SK-MEL-5 (cell line): ENCODE data around the gene ST7L. TPM values are rescaled to one million over a fixed set of nuclear protein-coding genes. Genes with fewer than 3 reads are reported as not detected.

Experiments used
- DNase-seq: peaks from one replicate; pipeline ENCODE4 v3.0.0-alpha.2; 2016; ENCODE audit warnings: low read depth, low spot score
- in situ Hi-C: cut with HindIII; loops from 2 replicates; pipeline ENCODE4 v1.10.0; 2016; ENCODE audit warnings: low sequenced_read_pairs, high pct_unique_total_duplicates, low pct_unique_long_range_greater_than_20kb
- total RNA-seq: library from RNA; depleted of rRNA; stranded (reverse); fragments of >200 nt; shearing (Covaris generic); gene quantifications from 2 replicates; pipeline ENCODE4 v1.2.3, GENCODE V29; 2014

The ST7L gene
- total RNA-seq, 1 experiment from 2014 or later: 23.8 TPM

DNA sequence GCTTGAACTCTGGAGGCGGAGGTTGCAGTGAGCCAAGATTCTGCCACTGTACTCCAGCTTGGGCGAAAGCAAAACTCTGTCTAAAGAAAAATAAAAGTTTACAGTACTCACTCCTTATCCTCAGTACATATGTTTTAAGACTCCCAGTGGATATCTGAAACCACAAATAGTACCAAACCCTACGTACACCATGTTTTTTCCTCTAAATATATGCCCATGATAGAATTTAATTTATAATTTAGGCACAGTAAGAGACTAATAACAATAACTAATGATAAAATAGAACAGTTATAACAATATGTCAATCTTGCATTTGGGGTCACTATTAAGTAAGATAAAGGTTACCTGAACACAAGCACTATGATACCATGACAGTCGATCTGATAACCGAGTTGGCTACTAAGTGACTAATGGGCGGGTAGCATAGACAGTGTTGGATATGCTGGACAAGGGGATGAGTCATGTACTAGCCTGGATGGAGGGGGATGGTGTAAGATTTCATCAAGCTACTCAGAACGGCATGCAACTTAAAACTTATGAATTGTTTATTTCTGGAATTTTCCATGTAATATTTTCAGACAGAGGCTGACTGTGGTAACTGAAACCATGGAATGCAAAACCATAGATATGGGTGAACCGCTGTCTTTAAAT lies 43.7 kb downstream of the ST7L start:
- in situ Hi-C loops: no loop called here
- DNase-seq: no peak

- DNase-seq: no peak
- in situ Hi-C loops: no loop called here
Observed at GRCh38 chr1:112565800-112566199, 53.1 kb downstream of the ST7L start.

GRCh38 chr1:112564081-112564480 lies 54.9 kb downstream of the ST7L start:
- in situ Hi-C loops: no loop called here
- no peak for DNase-seq

DNA sequence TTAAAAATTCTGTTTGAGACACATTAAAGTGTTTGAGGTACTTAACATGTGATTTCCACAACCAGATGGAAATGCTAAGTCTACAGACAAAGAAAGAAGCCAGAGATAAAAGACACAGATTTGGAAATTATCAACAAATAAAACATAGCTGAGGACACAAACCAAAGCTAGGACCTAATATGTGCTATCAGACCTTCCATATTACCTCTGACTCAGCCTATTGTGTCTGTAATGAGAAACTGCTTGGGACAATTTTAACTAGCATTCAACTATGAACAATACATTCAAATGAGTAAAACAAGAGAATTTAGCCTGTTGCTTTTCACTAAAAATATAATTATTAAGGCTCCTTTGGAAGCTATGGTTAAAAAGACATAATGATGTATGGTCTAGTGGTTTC lies 55.6 kb downstream of the ST7L start:
- in situ Hi-C loops: no loop called here
- no peak for DNase-seq

GRCh38 chr1:112558634-112559033 lies 60.3 kb downstream of the ST7L start:
- in situ Hi-C loops: no loop called here
- DNase-seq: no peak

GRCh38 chr1:112557385-112557784 lies 61.6 kb downstream of the ST7L start:
- in situ Hi-C loops: no loop called here
- peak; percentile 14 for DNase-seq

- no peak for DNase-seq
- in situ Hi-C loops: no loop called here
Observed at GRCh38 chr1:112554411-112554810, 64.5 kb downstream of the ST7L start.

DNA sequence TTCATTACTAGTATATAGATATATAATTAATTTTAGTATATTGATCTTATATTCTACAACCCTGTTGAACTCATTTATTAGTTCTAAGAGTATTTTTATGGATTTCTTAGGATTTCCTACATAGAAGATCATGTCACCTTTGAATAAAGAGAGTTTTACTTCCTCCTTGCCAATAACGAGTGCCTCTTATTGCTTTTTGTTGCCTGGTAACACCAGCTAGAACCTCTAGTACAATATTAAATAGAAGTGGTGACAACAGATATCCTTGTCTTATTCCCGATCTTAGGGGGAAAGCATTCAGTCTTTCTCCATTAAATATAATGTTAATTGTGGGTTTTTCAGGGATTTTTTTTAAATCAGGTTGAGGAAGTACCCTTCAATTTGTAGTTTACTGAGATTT lies 69.4 kb downstream of the ST7L start:
- in situ Hi-C loops: no loop called here
- no peak for DNase-seq

DNA sequence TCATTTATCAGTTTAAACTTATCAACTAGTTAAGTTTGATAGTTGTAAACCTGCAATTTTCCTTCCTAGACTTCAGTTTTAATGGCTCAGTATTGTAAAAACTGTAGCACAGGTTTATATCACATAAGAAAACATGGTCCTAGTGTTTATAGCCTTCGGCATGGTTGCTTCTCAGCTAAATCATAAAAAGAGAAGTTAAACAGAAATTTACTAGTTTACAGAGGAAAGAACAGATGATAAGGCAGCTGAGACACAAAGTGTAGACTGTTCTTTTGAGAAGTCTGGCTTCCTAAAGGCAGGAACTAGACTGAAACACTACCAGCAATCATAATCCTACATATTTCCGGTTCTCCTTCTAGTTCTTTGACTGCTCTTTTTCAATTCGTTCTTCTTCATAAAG lies 70.4 kb downstream of the ST7L start:
- in situ Hi-C loops: no loop called here
- no peak for DNase-seq

DNA sequence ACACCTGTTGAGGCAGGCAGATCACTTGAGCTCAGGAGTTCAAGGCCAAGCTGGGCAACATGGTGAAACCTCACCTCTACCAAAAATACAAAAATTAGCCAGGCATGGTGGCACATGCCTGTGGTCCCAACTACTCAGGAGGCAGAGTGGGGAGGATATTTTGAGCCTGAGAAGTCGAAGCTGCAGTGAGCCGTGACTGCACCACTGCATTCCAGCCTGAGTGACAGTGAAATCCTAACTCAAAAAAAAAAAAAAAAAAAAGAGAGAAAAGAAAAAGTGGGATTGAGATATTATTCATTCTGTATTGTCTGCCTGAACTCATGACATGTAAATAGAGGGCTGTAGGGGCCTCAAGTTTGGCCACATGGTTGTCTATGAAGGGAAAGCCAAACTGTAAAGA lies 72.9 kb downstream of the ST7L start:
- no peak for DNase-seq
- in situ Hi-C loops: no loop called here

DNA sequence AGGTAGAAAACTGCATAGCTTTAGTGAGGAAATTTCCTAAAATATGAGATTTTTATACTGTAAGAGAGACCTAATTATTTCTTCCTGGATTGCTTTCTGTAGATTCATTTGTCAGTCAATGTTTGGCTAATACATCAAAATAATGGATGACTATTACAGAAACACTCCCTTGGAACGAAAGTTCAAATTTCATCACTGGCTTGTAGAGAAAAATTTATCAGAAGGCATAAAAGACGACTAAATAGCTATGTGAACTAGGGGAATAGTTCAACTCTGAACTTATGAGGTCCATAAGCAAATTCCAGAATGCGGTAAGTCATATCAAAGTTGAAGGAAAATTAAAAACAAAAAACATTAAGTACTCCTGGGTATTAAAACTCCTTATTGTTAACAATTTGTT lies 74.2 kb downstream of the ST7L start:
- in situ Hi-C loops: no loop called here
- DNase-seq: no peak

DNA sequence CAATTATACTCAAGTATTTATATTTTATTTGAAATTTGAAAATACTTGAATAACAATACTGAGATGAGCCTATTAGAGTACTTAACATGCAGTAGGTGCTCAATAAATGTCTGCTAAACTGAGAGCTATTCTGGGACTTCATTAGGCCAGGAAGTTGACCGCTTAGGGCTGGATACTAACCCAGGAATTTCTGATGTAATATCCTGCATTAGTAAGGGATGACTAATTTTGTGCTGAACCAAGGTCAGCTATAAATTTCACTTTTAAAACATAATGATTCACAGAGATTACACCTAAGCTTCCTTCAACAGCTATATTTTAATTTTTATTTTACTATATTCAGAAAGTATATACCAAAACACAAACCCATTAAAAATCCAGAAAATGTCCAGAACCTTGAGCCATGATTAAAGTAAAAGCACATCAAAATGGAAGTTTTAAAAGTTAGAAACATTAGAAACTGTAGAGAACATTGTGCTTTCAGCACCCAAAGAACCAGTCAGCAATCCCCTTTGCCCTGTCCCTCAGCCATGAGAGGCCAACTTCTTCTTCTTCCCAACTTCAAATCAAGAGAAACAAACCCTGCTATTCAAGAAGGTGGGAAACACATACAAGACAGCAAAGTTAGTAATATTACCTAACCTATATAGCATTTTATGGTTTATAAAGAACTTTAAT lies 74.8 kb downstream of the ST7L start:
- in situ Hi-C loops: no loop called here
- DNase-seq: peak; percentile 9

DNA sequence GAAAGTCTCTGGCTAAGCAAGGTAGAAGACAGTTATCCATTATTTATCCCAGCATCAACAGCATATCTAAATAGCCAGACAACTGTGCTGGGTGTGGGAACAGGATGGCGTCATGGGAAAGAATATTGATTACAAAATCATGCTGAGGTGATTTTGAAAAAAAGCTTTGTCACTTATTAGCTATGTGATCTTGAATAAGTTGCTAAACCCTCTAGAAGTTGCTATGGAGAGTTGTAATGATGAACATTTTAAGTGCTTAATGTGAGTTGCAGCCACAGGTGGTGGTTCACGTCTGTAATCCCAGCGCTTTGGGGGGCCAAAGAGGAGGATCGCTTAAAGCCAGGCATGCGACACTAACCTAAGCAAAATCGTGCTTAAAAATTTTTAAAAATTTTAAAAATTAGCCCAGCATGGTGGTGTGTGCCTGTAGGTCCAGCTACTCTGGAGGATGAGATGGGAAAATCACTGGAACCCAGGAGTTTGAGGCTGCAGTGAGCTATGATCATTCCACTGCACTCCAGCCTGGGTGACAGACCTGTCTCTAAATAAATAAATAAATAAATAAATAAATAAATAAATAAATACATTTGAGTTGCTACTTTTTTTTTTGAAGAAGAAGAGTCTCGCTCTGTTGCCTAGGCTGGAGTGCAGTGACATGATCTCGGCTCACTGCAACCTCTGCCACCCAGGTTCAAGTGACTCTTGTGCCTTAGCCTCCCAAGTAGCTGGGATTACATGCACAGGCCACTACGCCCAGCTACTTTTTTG lies 76.6 kb downstream of the ST7L start:
- in situ Hi-C loops: no loop called here
- no peak for DNase-seq

DNA sequence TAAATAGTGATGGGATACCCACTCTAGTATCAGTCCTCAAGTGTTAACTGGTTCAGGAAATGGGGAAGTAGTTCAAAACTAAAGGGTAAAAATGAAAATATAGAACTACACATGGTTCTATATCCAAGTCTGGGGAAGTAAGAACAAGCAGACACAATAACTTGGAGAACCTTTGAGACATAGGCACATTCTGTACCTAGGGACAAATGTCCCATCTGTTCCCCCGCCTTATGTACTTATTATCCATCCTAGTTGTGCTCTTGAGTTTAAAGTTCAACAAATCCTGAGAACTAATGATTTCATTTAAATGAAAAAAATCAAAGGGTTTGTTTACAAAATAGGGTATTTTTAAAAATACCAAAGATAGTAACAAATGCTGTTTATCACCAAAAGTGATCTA lies 77.6 kb downstream of the ST7L start:
- in situ Hi-C loops: no loop called here
- no peak for DNase-seq

DNA sequence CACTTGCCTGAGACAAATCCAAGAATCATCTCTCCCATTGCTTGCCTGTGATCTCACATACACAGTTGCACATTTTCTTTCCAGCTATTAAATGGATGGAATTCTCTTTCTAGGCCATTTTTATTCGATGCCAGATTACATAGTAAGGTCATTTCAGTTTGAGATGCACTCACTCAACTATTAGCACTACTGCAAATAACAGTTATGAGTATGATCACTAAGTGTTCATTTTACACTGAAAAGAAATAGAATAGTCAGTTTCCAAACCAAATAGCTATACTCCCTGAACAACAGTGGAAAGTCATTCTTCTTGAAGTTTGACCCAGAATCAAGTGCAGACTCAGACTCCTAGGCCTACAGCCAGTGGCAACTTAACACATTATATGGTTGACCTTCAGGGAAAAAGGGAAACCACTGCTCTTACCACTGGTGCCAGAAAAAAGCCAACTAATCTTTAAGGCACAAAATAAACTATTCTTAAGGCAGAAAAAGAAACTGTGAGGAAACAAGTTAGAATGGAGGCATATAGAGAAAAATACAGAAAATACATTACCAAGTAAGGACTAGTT lies 78.6 kb downstream of the ST7L start:
- no peak for DNase-seq
- in situ Hi-C loops: no loop called here

DNA sequence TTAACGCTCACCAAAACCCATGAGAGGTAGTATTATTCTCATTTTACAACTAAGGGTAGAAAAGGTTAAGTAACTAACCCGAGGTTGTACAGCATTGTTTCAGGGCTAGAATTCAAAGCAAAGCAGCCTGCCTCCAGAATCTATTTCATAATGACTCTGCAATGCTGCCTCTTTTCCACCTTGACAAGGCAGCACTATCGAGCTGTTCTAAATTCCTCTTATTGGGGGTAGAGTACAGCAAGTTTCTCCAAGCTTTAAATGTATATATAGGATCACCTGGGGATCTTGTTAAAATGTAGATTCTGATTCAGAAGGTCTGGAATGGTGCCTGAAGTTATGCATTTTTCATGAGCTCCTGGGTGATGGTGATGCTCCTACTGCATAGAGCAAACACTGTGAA lies 80.1 kb downstream of the ST7L start:
- in situ Hi-C loops: no loop called here
- DNase-seq: no peak

GRCh38 chr1:112537456-112537855 lies 81.5 kb downstream of the ST7L start:
- in situ Hi-C loops: no loop called here
- DNase-seq: no peak

GRCh38 chr1:112536561-112536960 lies 82.4 kb downstream of the ST7L start:
- no peak for DNase-seq
- in situ Hi-C loops: no loop called here

DNA sequence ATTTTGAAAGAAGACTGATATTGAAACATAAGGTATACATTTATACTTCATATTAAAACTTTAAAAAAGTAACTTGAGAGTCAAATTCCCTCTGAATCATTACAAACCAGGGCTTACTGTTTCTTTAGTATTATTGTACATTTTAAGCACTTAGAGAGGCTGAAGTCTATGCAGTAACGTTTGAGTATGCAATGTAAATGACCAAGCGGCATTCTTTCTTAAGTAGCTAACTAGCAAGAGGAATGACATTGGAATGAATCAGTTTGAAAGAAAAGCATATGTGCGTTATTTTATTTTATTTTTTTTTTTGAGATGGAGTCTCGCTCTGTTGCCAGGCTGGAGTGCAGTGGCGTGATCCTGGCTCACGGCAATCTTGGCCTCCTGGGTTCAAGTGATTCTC lies 85.9 kb downstream of the ST7L start:
- in situ Hi-C loops: no loop called here
- no peak for DNase-seq
